ENCODE results near the gene LRRC39. TPM values are rescaled to one million over a fixed set of nuclear protein-coding genes. Genes with fewer than 3 reads are reported as not detected.

The LRRC39 gene
- total RNA-seq = 1 to 10 TPM in 1 of 4 donors, under 1 TPM in 2, not detected in 1; 0.48 to 2.6 (median 0.82) TPM

DNA sequence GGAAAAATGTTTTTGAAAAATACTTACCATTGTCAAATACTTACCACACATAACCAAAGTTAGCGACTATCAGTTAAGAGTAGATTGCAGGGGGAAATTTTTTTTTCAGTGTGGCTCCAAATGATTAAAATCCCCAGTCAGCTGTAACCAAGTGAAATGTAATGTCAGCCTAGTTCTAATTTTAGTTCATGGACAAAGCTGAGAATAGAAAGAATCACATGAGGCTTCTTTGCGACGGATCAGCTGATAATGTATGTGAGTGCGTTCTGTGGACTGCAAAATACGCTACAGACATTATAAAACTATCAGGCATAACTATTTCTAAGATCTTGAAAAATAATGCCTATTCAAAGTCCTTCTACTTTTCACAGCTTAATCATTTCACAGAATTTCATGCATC lies at the start of gene LRRC39:
LRRC39 (minus strand) TSS at position 166 of the 400 bp plus-strand sequence. CDS start 9,740 bp downstream, outside the sequence.
- H3K36me3 ChIP-seq = no peaks in the 10 kb centered on the region
- H3K27me3 ChIP-seq = no peaks in the 10 kb centered on the region
- intact Hi-C loops (cut with DNase I; ENCODE audit: low total_unique reads) = no loop called here
- H3K4me1 ChIP-seq = no peaks in the 10 kb centered on the region
- DNase-seq = no peak
- no peak for TF ChIP-seq EP300 (IDR thresholded peaks at IDR 0.05; ENCODE audit: low read depth)
- TF ChIP-seq CTCF (IDR thresholded peaks at IDR 0.05) = no peak
- no peak for TF ChIP-seq POLR2A (IDR thresholded peaks at IDR 0.05)
- TF ChIP-seq POLR2AphosphoS5 (IDR thresholded peaks at IDR 0.05) = no peak
- WGBS, 2 donors (ENCODE audit: low coverage in 1 of 2) = 59 to 68% methylated on average over 5 of the region's 5 CpGs
- in situ Hi-C loops (cut with MboI; ENCODE audit: low pct_ligation_motif_present in 1 of 4, low pct_unique_long_range_greater_than_20kb in 1 of 4, low sequenced_read_pairs in 3 of 4) = no loop called here
- no peaks in the 10 kb centered on the region for H3K9me3 ChIP-seq
- no peak within 1 kb of the TSS for H3K27ac ChIP-seq
- no peak within 1 kb of the TSS for H3K4me3 ChIP-seq

DNA sequence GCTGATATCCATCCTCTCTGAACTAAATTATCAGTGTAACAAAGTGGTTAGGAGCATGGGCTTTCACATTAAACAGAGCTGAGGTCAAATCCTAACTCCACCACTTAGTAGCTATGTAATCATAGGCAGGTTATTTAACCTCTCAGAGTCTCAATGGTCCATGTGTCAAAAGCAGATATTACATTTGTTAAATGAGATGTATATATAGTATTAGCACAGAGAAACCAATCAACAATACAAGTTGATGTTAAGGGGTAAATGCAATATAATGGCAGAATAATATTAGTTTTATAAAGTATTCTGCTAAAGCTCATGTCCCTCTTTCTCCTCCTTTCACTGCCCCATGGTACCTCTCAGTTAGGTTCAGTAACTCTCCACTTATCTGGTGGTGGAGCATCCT lies 44.4 kb upstream of the LRRC39 start:
- no peak for DNase-seq
- intact Hi-C loops (cut with DNase I; ENCODE audit: low total_unique reads) = no loop called here
- Histone ChIP-seq H3K4me1 (no peaks in the 10 kb centered on the region), H3K27ac (no peak overlapping the region), H3K27me3 (no peaks in the 10 kb centered on the region), H3K9me3 (no peaks in the 10 kb centered on the region), H3K36me3 (peaks cover 0 to 17% (median 2%) of the 10 kb centered on the region in 4 donors), H3K4me3 (no peak overlapping the region)
- TF ChIP-seq POLR2A (IDR thresholded peaks at IDR 0.05) (no peak), POLR2AphosphoS5 (IDR thresholded peaks at IDR 0.05) (no peak), EP300 (IDR thresholded peaks at IDR 0.05; ENCODE audit: low read depth) (no peak), CTCF (IDR thresholded peaks at IDR 0.05) (no peak)
- in situ Hi-C loops (cut with MboI; ENCODE audit: low pct_ligation_motif_present in 1 of 4, low pct_unique_long_range_greater_than_20kb in 1 of 4, low sequenced_read_pairs in 3 of 4) = no loop called here

DNA sequence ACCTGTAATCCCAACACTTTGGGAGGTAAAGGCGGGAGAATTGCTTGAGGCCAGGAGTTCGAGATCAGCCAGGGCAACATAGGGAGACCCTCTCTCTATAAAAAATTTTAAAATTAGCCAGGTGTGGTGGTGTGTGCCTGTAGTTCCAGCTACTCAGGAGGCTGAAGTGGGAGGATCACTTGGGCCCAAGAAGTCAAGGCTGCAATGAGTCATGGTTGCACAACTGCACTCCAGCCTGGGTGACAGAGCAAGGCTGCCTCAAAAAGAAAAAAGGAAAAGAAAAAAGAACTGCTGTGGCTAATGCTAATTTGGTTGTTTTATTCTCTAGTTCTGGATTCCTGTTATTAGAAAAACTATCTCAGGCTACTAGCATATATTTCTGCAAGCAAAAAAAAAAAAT lies 41.8 kb upstream of the LRRC39 start:
- TF ChIP-seq CTCF (IDR thresholded peaks at IDR 0.05) (no peak), EP300 (IDR thresholded peaks at IDR 0.05; ENCODE audit: low read depth) (no peak), POLR2AphosphoS5 (IDR thresholded peaks at IDR 0.05) (no peak), POLR2A (IDR thresholded peaks at IDR 0.05) (no peak)
- DNase-seq = no peak
- in situ Hi-C loops (cut with MboI; ENCODE audit: low pct_ligation_motif_present in 1 of 4, low pct_unique_long_range_greater_than_20kb in 1 of 4, low sequenced_read_pairs in 3 of 4) = no loop called here
- 94 to 97% methylated on average over 2 of the region's 2 CpGs for WGBS, 2 donors (ENCODE audit: low coverage in 1 of 2)
- Histone ChIP-seq H3K27ac (no peak overlapping the region), H3K36me3 (peaks cover 0 to 23% (median 11%) of the 10 kb centered on the region in 4 donors), H3K4me1 (no peaks in the 10 kb centered on the region), H3K27me3 (no peaks in the 10 kb centered on the region), H3K4me3 (no peak overlapping the region), H3K9me3 (no peaks in the 10 kb centered on the region)
- intact Hi-C loops (cut with DNase I; ENCODE audit: low total_unique reads) = no loop called here

DNA sequence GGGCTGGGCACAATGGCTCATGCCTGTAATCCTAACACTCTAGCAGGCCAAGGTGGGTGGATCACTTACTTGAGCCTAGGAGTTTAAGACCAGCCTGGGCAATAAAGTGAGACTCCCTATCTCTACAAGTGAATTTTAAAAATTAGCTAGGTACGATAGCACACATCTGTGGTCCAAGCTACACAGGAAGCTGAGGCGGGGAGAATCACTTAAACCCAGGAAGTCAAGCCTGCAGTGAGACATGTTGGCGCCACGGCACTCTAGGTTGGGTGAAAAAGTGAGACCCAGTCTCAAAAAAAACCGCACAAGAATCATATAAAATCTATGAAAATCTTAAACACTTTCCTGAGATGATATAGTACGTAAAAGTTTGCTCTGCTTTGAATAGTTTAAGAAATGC lies 41.4 kb upstream of the LRRC39 start:
- Histone ChIP-seq H3K9me3 (no peaks in the 10 kb centered on the region), H3K4me1 (no peaks in the 10 kb centered on the region), H3K36me3 (peaks cover 0 to 27% (median 13%) of the 10 kb centered on the region in 4 donors), H3K27me3 (no peaks in the 10 kb centered on the region), H3K4me3 (no peak overlapping the region), H3K27ac (no peak overlapping the region)
- DNase-seq = no peak
- 94 to 97% methylated on average over 5 of the region's 6 CpGs for WGBS, 2 donors (ENCODE audit: low coverage in 1 of 2)
- intact Hi-C loops (cut with DNase I; ENCODE audit: low total_unique reads) = no loop called here
- in situ Hi-C loops (cut with MboI; ENCODE audit: low pct_ligation_motif_present in 1 of 4, low pct_unique_long_range_greater_than_20kb in 1 of 4, low sequenced_read_pairs in 3 of 4) = no loop called here
- no peak for TF ChIP-seq POLR2AphosphoS5 (IDR thresholded peaks at IDR 0.05)
- no peak for TF ChIP-seq POLR2A (IDR thresholded peaks at IDR 0.05)
- TF ChIP-seq EP300 (IDR thresholded peaks at IDR 0.05; ENCODE audit: low read depth) = no peak
- no peak for TF ChIP-seq CTCF (IDR thresholded peaks at IDR 0.05)

All from transverse colon (tissue), 4 donors.